ENCODE results near the gene HSD3B1.

- TF ChIP-seq POLR2AphosphoS5 (IDR thresholded peaks at IDR 0.05; ENCODE audit: low read depth, low read length) (no peak), POLR2A (IDR thresholded peaks at IDR 0.05; ENCODE audit: low read depth, low read length) (no peak), SPI1 (IDR thresholded peaks at IDR 0.05; ENCODE audit: low read depth, low read length) (peak; percentile 66), TAF1 (IDR thresholded peaks at IDR 0.05; ENCODE audit: low read depth, low read length) (no peak), PAX5 (IDR thresholded peaks at IDR 0.05; ENCODE audit: insufficient read depth, low read length, severe bottlenecking) (no peak)
These were observed 28.4 kb downstream of the HSD3B1 start for GRCh38 chr1:119535381-119535780.
